B cell (primary cell): ENCODE measurements around the gene BTBD8. TPM values are rescaled to one million over a fixed set of nuclear protein-coding genes. Genes with fewer than 3 reads are reported as not detected.

ENCODE experiments used
- ATAC-seq: fragments of 200-7000 bp; cut with Tn5 transposase; one replicate; pipeline ENCODE4 v1.10.0; 2021; ENCODE audit warnings: low read depth, mild to moderate bottlenecking, moderate number of reproducible peaks, moderate library complexity
- CTCF ChIA-PET: fragments of 350-600 bp; sonication (Branson Sonifier 250); formaldehyde crosslinking; loops from one replicate; lab custom pipeline; 2021; ENCODE audit warnings: antibody characterized with exemption, inconsistent platforms; lab: Charles Lee
- POLR2A ChIA-PET: fragments of 350-600 bp; sonication (Branson Sonifier 250); formaldehyde crosslinking; loops from one replicate; lab custom pipeline; 2021; ENCODE audit warnings: antibody characterized with exemption; lab: Charles Lee
- DNase-seq: peaks from one replicate; pipeline ENCODE4 v3.0.0; 2013
- H2AFZ ChIP-seq: 2 replicates; pipeline ENCODE4 v1.6.1; 2012; ENCODE audit warnings: mild to moderate bottlenecking, low read depth, low read length; ENCODE audit not compliant: insufficient read depth, poor library complexity, severe bottlenecking
- H3K27ac ChIP-seq, 2 donors: 1 replicate in 1 of 2; 2 replicates in 1 of 2; pipeline ENCODE4 v1.5.1; 2012 to 2013; ENCODE audit warnings: low read length in 2 of 2, mild to moderate bottlenecking in 2 of 2, moderate library complexity in 1 of 2
- H3K27me3 ChIP-seq, 4 experiments: fragments of 200-600 bp in 1 of 4; sonication (generic) in 1 of 4; replicated peaks in 1 of 4; 1 replicate in 2 of 4; 2 replicates in 2 of 4; pipeline versions ENCODE4 v1.6.1 to v1.7.0; 2013 to 2016; ENCODE audit warnings: low read length in 3 of 4, mild to moderate bottlenecking in 2 of 4, mixed read lengths in 1 of 4, moderate library complexity in 1 of 4; ENCODE audit not compliant: insufficient read depth in 4 of 4, control insufficient read depth in 3 of 4; ENCODE audit errors: control extremely low read depth in 1 of 4
- H3K36me3 ChIP-seq, 2 experiments: replicated peaks in 1 of 2; 1 replicate in 1 of 2; 2 replicates in 1 of 2; pipeline versions ENCODE4 v1.6.1 to v1.7.1; 2013; ENCODE audit warnings: low read length in 1 of 2; ENCODE audit not compliant: insufficient read depth in 2 of 2, control insufficient read depth in 1 of 2; ENCODE audit errors: control extremely low read depth in 1 of 2, extremely low read depth in 1 of 2
- H3K4me1 ChIP-seq, 2 donors: fragments of 200-600 bp in 1 of 2; sonication (generic) in 1 of 2; 1 replicate in 1 of 2; 2 replicates in 1 of 2; pipeline versions ENCODE4 v1.5.1 to v1.6.1; 2013 to 2017; ENCODE audit warnings: low read length in 2 of 2; ENCODE audit not compliant: control insufficient read depth in 2 of 2, insufficient read depth in 2 of 2
- H3K4me2 ChIP-seq: replicated peaks from 2 replicates; pipeline ENCODE3; 2012; ENCODE audit warnings: mild to moderate bottlenecking, low read depth, low read length; ENCODE audit not compliant: poor library complexity, severe bottlenecking
- H3K4me3 ChIP-seq, 5 experiments: fragments of 200-600 bp in 1 of 5; sonication (generic) in 1 of 5; 1 replicate in 3 of 5; 2 replicates in 2 of 5; pipeline versions ENCODE4 v1.5.1 to v1.7.0; 2011 to 2016; ENCODE audit warnings: low read length in 4 of 5, mild to moderate bottlenecking in 4 of 5, low read depth in 2 of 5, control low read depth in 1 of 5, moderate library complexity in 1 of 5; ENCODE audit not compliant: insufficient read depth in 1 of 5; ENCODE audit errors: control extremely low read depth in 1 of 5, extremely low read depth in 1 of 5
- H3K79me2 ChIP-seq: fragments of 200-600 bp; sonication (generic); one replicate; pipeline ENCODE4 v1.6.0; 2016; ENCODE audit warnings: low read length; ENCODE audit not compliant: control insufficient read depth, insufficient read depth
- H3K9ac ChIP-seq: fragments of 200-600 bp; sonication (generic); 2 replicates; pipeline ENCODE4 v1.6.1; 2017; ENCODE audit warnings: mild to moderate bottlenecking, low read length, moderate library complexity
- H3K9me3 ChIP-seq, 3 donors: one replicate each; pipeline versions ENCODE4 v1.6.1 to v1.7.1; 2013; ENCODE audit warnings: low read length in 2 of 3; ENCODE audit not compliant: control insufficient read depth in 2 of 3, insufficient read depth in 1 of 3; ENCODE audit errors: control extremely low read depth in 1 of 3
- H4K20me1 ChIP-seq: 2 replicates; pipeline ENCODE4 v1.6.0; 2012; ENCODE audit warnings: mild to moderate bottlenecking, low read length; ENCODE audit not compliant: insufficient read depth, control insufficient read depth, poor library complexity, severe bottlenecking
- H3K27ac Mint-ChIP-seq: one replicate; pipeline ENCODE4 v1.8.0; 2021; ENCODE audit warnings: mixed read lengths
- H3K27me3 Mint-ChIP-seq: one replicate; pipeline ENCODE4 v1.8.0; 2021; ENCODE audit warnings: mixed read lengths
- H3K4me1 Mint-ChIP-seq: one replicate; pipeline ENCODE4 v1.8.0; 2021; ENCODE audit warnings: mixed read lengths
- H3K4me3 Mint-ChIP-seq: one replicate; pipeline ENCODE4 v1.8.0; 2021; ENCODE audit warnings: mixed read lengths
- H3K9me3 Mint-ChIP-seq: one replicate; pipeline ENCODE4 v1.8.0; 2022; ENCODE audit warnings: mixed read lengths; ENCODE audit not compliant: insufficient read depth
- EZH2 ChIP-seq: IDR thresholded peaks from 2 replicates; pipeline ENCODE4 v1.6.1; 2012; ENCODE audit warnings: borderline replicate concordance, low read depth, mild to moderate bottlenecking, moderate library complexity, low read length; ENCODE audit not compliant: insufficient read depth, poor library complexity, severe bottlenecking
- WGBS: methylation state at CpG from one replicate; pipeline ENCODE4 v1.1.5; 2013; ENCODE audit warnings: missing lambda C conversion rate; ENCODE audit not compliant: insufficient coverage; 5-methylcytosine and 5-hydroxymethylcytosine counted together
- intact Hi-C: fragments of 100-400 bp; cut with micrococcal nuclease; formaldehyde crosslinking; loops from one replicate; pipeline ENCODE4 v1.10.0; 2022
- polyA plus RNA-seq: library from polyadenylated mRNA; depleted of rRNA; stranded (reverse); fragments of >200 nt; gene quantifications from 2 replicates; pipeline ENCODE4 v1.2.3, GENCODE V29; 2012
- total RNA-seq, 2 donors: library from RNA; stranded (reverse); fragments of 120-200 nt in 1 of 2; gene quantifications; 1 replicate in 1 of 2; 2 replicates in 1 of 2; pipeline versions ENCODE4 v1.2.3 to v1.2.4, GENCODE V29; 2013 to 2022
- TF ChIP-seq, protein P1 (sequence below): fragments of 200-600 bp; IDR thresholded peaks from one replicate; pipeline ENCODE4 v1.8.0; 2022; ENCODE audit warnings: antibody characterized with exemption, mild to moderate bottlenecking

BTBD8 gene
- total and polyA plus RNA-seq, 2 donors (not counting 1 experiment from before 2014, with no cell fraction given): 0.46 to 1.9 TPM

DNA sequence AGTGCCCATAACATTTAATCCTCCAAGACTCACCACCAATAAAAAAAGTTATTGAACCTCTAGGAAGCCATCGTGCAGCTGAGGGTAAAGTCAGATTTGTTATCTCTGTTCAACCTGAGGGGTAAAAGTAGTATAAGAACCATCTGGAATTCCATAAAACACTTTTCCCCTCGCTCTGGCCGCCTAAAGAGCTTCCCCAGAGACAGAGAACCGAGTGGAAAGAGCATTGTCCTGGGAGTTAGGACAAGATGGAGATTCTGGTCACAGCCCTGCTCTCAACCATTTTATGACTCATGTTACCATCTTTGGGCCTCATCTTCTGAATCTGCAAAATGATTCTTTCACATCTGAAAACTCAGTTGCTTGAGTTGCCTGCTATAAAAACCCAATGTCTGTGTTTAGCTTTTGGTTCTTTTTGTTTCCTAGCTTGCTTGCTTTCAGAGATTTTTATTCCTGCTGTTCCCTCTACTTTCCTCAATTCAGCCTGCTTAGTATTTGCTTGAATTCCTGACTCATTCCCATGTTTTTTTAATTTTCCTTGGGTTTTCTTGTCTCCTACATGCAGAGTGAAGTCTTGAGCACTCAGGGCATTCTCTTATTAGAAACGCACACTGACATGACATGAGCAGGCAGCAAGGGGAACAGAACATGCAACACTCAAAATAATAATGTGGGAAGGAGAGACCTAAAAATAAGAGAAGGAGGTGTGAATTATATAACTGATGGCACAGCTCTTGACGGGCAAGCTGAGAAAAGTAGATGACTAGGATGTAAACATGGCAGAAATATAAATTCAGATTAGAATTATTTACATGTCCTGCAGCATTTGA is 48.6 kb upstream of the BTBD8 start:
- ChIA-PET CTCF (no interaction called here), POLR2A (no interaction called here)
- Histone ChIP-seq H3K4me1 (peaks cover 7 to 9% of the 10 kb centered on the region in 2 donors), H3K9ac (no peak overlapping the region), H2AFZ (no peak overlapping the region), H3K4me3 (no peak overlapping the region), H4K20me1 (no peaks in the 10 kb centered on the region), H3K27me3 (peaks cover 0 to 29% (median 6%) of the 10 kb centered on the region in 4 experiments), H3K36me3 (no peaks in the 10 kb centered on the region), H3K9me3 (no peaks in the 10 kb centered on the region), H3K27ac (no peak overlapping the region), H3K4me2 (no peak overlapping the region), H3K79me2 (no peaks in the 10 kb centered on the region)
- H3K4me1 Mint-ChIP-seq: peaks cover 12% of the 10 kb centered on the region
- no peaks in the 10 kb centered on the region for H3K9me3 Mint-ChIP-seq
- TF ChIP-seq, protein P1, sequence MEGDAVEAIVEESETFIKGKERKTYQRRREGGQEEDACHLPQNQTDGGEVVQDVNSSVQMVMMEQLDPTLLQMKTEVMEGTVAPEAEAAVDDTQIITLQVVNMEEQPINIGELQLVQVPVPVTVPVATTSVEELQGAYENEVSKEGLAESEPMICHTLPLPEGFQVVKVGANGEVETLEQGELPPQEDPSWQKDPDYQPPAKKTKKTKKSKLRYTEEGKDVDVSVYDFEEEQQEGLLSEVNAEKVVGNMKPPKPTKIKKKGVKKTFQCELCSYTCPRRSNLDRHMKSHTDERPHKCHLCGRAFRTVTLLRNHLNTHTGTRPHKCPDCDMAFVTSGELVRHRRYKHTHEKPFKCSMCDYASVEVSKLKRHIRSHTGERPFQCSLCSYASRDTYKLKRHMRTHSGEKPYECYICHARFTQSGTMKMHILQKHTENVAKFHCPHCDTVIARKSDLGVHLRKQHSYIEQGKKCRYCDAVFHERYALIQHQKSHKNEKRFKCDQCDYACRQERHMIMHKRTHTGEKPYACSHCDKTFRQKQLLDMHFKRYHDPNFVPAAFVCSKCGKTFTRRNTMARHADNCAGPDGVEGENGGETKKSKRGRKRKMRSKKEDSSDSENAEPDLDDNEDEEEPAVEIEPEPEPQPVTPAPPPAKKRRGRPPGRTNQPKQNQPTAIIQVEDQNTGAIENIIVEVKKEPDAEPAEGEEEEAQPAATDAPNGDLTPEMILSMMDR: no peak
- TF ChIP-seq EZH2: no peak
- no peak overlapping the region for H3K27ac Mint-ChIP-seq
- no CpG with 5 or more reads among the region's 6 CpGs for WGBS
- ATAC-seq (no peak), DNase-seq (no peak)
- no peak overlapping the region for H3K4me3 Mint-ChIP-seq
- peaks cover 41% of the 10 kb centered on the region for H3K27me3 Mint-ChIP-seq
- intact Hi-C loops: no loop called here

DNA sequence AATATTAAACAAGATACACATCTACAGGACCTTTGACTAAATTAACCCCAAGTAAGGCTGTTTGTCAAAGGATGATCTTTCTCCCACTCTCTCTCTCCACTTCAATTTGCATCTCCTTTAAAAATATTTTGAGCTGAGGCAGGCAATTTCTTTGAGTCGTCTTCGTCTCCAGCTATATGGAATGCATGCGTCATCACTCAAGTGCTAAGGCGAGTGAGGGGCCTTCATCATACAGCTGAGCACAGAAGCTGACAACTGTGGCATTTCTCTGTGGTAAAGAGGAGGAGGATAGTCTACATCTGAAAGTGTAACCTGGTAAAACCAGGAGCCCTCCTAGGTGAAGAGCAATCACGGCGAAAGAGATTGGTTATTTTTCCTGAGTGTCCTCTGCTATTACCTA is 42.7 kb upstream of the BTBD8 start:
- Mint-ChIP-seq H3K4me3 (no peak overlapping the region), H3K4me1 (no peaks in the 10 kb centered on the region), H3K27me3 (peaks cover 25% of the 10 kb centered on the region), H3K27ac (no peak overlapping the region), H3K9me3 (no peaks in the 10 kb centered on the region)
- ChIA-PET POLR2A (no interaction called here), CTCF (no interaction called here)
- H3K4me2 ChIP-seq: no peak overlapping the region
- TF ChIP-seq EZH2: no peak
- TF ChIP-seq, protein P1: no peak
- no peaks in the 10 kb centered on the region for H3K9me3 ChIP-seq
- no peaks in the 10 kb centered on the region for H3K27me3 ChIP-seq
- no peaks in the 10 kb centered on the region for H4K20me1 ChIP-seq
- H2AFZ ChIP-seq: no peak overlapping the region
- intact Hi-C loops: no loop called here
- no peak overlapping the region for H3K9ac ChIP-seq
- no peak overlapping the region for H3K4me3 ChIP-seq
- no peaks in the 10 kb centered on the region for H3K36me3 ChIP-seq
- no peaks in the 10 kb centered on the region for H3K4me1 ChIP-seq
- no peaks in the 10 kb centered on the region for H3K79me2 ChIP-seq
- DNase-seq (no peak), ATAC-seq (no peak)
- WGBS: 97% methylated on average over 5 of the region's 6 CpGs
- H3K27ac ChIP-seq: no peak overlapping the region
